GM12892 (cell line): ENCODE results near the gene PASK.

Experiments used
- POLR2A ChIP-seq: IDR thresholded peaks from 2 replicates; pipeline ENCODE4 v1.6.1; 2011; ENCODE audit warnings: low read depth, low read length, control low read depth
- POLR2AphosphoS5 ChIP-seq: IDR thresholded peaks from 2 replicates; pipeline ENCODE4 v1.6.1; 2011; ENCODE audit warnings: low read depth, low read length, control low read depth

DNA sequence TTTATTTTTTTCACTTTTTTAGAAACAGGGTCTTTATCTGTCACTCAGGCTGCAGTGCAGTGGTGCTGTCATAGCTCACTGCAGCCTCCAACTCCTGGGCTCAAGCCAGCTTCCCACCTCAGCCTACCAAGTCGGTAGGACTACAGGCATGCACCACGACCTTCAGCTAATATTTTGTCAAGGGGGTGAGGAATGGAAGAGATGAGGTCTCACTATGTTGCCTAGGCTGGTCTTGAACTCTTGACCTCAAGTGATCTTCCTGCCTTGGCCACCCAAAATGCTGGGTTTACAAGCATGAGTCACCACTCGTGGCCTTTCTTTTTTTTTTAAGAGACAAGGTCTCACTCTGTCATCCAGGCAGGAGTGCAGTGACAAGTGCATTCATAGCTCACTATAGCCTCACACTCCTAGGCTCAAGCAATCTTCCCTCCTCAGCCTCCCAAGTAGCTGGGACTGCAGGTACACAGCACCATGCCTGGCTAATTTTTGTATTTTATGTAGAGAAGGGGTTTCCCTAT is 14.4 kb upstream of the PASK start:
- TF ChIP-seq POLR2A, result no peak
- no peak for TF ChIP-seq POLR2AphosphoS5
